ENCODE data around the gene HMBS. TPM values are rescaled to one million over a fixed set of nuclear protein-coding genes. Genes with fewer than 3 reads are reported as not detected.
A peak's percentile ranks its signal among the peaks of the same experiment; 100 is the strongest.
"Not testable (repeated sequence)": the region's sequence is repeated elsewhere in the genome, so short reads cannot be mapped to it uniquely, and the experiment has no call there.

Gene HMBS
- total RNA-seq (2014; rRNA removed; shearing (Covaris generic); ENCODE audit: low replicate concordance), result 56.3 and 66.6 TPM in 2 replicates

- DNase-seq (ENCODE audit: low read depth), result peak; percentile 96
- in situ Hi-C loops (cut with HindIII; ENCODE audit: low pct_unique_long_range_greater_than_20kb, low sequenced_read_pairs), result no loop called here
These were observed at the start of gene HMBS for GRCh38 chr11:119084663-119085436. Gene HMBS, plus strand, starts transcription at chr11:119084881. Its CDS starts 153 bp downstream, at chr11:119085034.

- in situ Hi-C loops (cut with HindIII; ENCODE audit: low pct_unique_long_range_greater_than_20kb, low sequenced_read_pairs), result no loop called here
- DNase-seq (ENCODE audit: low read depth), result no peak
These were observed 45.8 kb upstream of the HMBS start for GRCh38 chr11:119038884-119039283.

DNA sequence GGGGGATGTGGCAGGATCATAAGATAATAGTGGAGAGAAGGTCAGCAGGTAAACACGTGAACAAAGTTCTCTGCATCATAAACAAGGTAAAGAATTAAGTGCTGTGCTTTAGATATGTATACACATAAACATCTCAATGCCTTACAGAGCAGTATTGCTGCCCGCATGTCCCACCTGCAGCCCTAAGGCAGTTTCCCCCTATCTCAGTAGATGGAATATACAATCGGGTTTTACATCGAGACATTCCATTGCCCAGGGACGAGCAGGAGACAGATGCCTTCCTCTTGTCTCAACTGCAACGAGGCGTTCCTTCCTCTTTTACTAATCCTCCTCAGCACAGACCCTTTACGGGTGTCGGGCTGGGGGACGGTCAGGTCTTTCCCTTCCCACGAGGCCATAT is 45.2 kb upstream of the HMBS start:
- DNase-seq (ENCODE audit: low read depth); in situ Hi-C loops (cut with HindIII; ENCODE audit: low pct_unique_long_range_greater_than_20kb, low sequenced_read_pairs): not testable (repeated sequence)

DNA sequence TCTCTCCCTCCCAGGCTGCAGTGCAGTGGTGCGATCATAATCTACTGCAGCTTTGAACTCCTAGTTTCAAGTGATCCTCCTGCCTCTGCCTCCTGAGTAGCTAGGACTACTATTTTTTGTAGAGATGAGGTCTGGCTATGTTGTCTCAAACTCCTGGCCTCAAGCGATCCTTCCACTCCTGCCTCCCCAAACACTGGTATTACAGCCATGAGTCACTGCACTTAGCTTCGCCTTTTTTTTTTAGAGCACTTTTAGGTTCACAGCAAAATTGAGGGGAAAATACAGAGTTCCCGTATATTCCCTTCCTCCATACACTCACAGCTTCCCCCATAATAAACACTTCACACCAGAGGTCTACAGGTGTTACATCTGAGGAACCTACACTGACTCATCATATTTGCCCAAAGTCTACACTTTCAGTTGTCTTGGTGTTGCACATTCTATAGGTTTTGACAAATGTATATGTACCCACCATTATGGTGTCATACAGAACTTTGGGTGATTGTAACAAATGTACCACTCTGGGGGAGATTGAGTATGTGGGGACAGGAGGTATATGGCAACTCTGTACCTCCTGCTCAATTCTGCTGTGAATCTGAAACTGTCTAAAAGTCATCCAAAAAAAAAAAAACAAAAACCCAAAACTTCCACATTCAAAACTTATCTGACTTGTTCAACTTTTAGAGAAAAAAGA is 42.7 kb upstream of the HMBS start:
- in situ Hi-C loops (cut with HindIII; ENCODE audit: low pct_unique_long_range_greater_than_20kb, low sequenced_read_pairs), result no loop called here
- no peak for DNase-seq (ENCODE audit: low read depth)

GRCh38 chr11:119042927-119043326 is 41.8 kb upstream of the HMBS start:
- in situ Hi-C loops (cut with HindIII; ENCODE audit: low pct_unique_long_range_greater_than_20kb, low sequenced_read_pairs), result no loop called here
- no peak for DNase-seq (ENCODE audit: low read depth)

- no peak for DNase-seq (ENCODE audit: low read depth)
- in situ Hi-C loops (cut with HindIII; ENCODE audit: low pct_unique_long_range_greater_than_20kb, low sequenced_read_pairs), result no loop called here
These were observed 40.0 kb upstream of the HMBS start for GRCh38 chr11:119044708-119045107.

- DNase-seq (ENCODE audit: low read depth), result no peak
- in situ Hi-C loops (cut with HindIII; ENCODE audit: low pct_unique_long_range_greater_than_20kb, low sequenced_read_pairs), result no loop called here
These were observed 38.2 kb upstream of the HMBS start for GRCh38 chr11:119046489-119046888.

DNA sequence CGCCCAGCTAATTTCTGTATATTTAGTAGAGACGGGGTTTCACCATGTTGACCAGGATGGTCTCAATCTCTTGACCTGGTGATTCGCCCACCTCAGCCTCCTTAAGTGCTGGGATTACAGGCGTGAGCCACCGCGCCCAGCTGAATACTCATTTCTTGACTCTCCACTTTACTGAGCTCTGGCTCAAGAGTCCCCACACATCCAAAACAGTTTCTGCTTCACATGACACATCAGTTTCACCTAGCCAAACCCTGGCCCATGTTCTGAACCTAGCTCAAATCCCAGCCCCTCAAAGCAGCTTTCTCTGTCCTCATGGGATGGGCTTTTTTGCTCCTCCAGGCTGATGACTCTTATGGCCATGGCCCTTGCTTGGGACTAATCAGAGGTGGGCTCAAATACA is 37.5 kb upstream of the HMBS start:
- in situ Hi-C loops (cut with HindIII; ENCODE audit: low pct_unique_long_range_greater_than_20kb, low sequenced_read_pairs), result no loop called here
- DNase-seq (ENCODE audit: low read depth), result no peak

- in situ Hi-C loops (cut with HindIII; ENCODE audit: low pct_unique_long_range_greater_than_20kb, low sequenced_read_pairs), result no loop called here
These were observed 36.0 kb upstream of the HMBS start for GRCh38 chr11:119048644-119049043.

DNA sequence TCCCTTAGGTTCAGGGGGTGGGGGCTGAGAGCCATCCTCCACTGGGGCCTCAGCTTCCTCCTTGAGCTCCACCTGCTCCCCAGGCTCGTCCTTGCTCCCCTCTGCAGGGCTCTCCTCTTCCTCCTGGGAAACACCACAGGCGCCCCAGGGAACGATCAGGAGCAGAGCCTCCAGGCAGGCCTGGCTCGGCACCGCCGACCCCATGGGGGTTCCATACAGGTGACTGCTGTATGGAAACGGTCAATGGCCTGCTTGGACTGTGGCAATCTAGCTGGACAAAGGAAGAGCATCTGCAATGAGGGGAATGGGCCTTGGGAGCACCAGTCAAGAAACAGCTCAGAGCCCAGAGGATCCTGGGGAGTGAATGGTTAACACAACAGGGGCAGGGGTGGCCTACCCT is 35.6 kb upstream of the HMBS start:
- in situ Hi-C loops (cut with HindIII; ENCODE audit: low pct_unique_long_range_greater_than_20kb, low sequenced_read_pairs), result no loop called here
- DNase-seq (ENCODE audit: low read depth), result no peak

More at GRCh38 chr11:119048644-119049043, 36.0 kb upstream of the HMBS start:
- DNase-seq (ENCODE audit: low read depth), result no peak

- in situ Hi-C loops (cut with HindIII; ENCODE audit: low pct_unique_long_range_greater_than_20kb, low sequenced_read_pairs), result no loop called here
- DNase-seq (ENCODE audit: low read depth), result no peak
These were observed 33.1 kb upstream of the HMBS start for GRCh38 chr11:119051440-119052162.

DNA sequence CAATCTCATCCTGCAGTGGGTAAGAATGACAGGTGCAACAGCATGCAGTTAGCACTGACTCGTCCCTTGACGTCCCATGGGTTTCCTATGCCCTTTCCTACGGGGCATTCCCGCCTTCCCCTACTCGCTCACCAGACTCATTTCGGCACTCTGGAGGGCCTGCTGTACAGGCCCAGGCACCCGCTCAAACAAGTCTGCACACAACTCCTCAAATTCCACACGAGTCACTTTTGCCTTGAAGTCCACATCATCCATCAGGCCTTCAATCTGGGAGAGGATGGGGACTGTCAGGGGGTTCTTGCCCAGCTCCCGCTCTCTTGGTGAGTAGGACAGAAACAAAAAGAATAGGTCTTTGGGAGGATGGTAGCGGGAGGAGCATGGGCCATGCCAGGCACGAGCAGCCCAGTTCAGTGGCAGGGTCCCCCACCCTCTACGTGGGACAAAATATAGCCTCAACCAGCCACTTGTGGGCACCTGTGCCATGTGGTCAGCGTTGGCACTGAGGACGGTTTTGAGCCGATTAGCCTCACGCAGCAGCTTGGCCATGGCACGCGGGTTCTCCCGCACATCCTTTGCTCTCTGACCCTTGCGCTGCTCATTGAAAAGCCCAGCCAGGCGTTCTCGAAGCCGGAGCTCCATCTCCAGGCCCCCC is 32.4 kb upstream of the HMBS start:
- no peak for DNase-seq (ENCODE audit: low read depth)
- in situ Hi-C loops (cut with HindIII; ENCODE audit: low pct_unique_long_range_greater_than_20kb, low sequenced_read_pairs), result no loop called here

- DNase-seq (ENCODE audit: low read depth), result no peak
- in situ Hi-C loops (cut with HindIII; ENCODE audit: low pct_unique_long_range_greater_than_20kb, low sequenced_read_pairs), result no loop called here
These were observed 30.3 kb upstream of the HMBS start for GRCh38 chr11:119054418-119054817.

DNA sequence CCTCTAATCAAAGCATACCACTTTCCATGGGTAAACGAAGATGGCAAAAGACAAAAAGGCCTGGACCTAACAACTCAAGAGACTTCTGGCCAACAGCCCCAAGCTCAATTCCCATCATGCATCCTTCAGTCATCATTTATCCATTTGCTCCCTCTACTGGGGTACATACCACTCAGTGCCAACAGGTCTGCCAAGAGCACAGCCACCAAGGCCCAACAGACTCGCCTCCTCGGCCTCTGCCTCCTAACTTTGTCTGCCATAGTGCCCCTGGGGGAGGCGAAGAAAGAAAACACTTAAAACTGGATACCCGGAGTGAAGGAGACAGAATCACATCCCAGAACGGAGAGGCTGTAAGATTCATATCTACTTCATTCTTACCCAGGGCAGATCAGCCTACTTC is 28.8 kb upstream of the HMBS start:
- peak; percentile 30 for DNase-seq (ENCODE audit: low read depth)
- in situ Hi-C loops (cut with HindIII; ENCODE audit: low pct_unique_long_range_greater_than_20kb, low sequenced_read_pairs), result no loop called here

- no peak for DNase-seq (ENCODE audit: low read depth)
- in situ Hi-C loops (cut with HindIII; ENCODE audit: low pct_unique_long_range_greater_than_20kb, low sequenced_read_pairs), result no loop called here
These were observed 28.2 kb upstream of the HMBS start for GRCh38 chr11:119056421-119056999.

DNA sequence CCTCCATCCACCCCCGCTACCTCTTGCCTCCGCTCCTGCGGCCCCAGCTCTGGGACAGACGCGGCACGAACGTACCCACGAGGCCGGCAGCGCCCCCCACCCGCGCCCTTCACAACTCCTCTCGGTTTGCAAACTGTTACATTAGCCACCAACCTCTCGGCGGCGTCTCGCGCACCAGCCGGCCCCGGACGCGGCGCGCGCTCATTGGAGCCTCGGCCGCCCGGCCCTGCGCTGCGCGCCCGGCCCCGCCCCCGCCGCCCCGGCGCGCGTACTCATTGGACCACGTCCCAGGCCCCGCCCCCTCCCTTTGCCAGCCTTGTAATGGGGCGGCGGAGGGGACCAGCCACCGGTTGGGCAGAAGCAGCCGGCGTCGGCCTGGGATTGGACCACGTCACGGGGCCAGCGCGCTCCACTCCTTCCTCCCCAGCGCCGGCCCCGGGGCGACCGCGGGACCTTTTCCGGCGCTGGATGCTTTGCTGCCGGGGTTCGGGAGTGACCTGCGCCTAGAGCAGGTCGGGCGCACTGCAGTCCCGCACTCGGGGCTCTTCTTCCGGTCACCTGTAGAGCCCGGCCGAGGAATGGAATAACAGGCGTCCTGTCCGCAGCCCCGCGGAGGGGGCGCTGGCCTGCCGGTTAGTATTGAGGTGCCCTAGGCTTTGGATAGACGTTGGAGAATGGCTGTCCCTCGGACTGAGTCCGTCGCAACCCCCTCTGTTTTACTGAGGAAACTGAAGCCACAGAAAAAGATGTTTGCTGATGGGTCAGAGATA is 27.5 kb upstream of the HMBS start, which contains the start of gene HYOU1:
Gene HYOU1, minus strand, starts transcription at position 206 of the 770 bp plus-strand sequence. CDS start 1,045 bp downstream, outside the sequence.
- in situ Hi-C loops (cut with HindIII; ENCODE audit: low pct_unique_long_range_greater_than_20kb, low sequenced_read_pairs), result no loop called here

GRCh38 chr11:119059128-119059527 is 25.6 kb upstream of the HMBS start:
- DNase-seq (ENCODE audit: low read depth); in situ Hi-C loops (cut with HindIII; ENCODE audit: low pct_unique_long_range_greater_than_20kb, low sequenced_read_pairs): not testable (repeated sequence)

More for the DNA sequence above, 27.5 kb upstream of the HMBS start, which contains the start of gene HYOU1:
- peak; percentile 88 for DNase-seq (ENCODE audit: low read depth)
